ENCODE data around the gene EPHB1.

EPHB1 gene

DNA sequence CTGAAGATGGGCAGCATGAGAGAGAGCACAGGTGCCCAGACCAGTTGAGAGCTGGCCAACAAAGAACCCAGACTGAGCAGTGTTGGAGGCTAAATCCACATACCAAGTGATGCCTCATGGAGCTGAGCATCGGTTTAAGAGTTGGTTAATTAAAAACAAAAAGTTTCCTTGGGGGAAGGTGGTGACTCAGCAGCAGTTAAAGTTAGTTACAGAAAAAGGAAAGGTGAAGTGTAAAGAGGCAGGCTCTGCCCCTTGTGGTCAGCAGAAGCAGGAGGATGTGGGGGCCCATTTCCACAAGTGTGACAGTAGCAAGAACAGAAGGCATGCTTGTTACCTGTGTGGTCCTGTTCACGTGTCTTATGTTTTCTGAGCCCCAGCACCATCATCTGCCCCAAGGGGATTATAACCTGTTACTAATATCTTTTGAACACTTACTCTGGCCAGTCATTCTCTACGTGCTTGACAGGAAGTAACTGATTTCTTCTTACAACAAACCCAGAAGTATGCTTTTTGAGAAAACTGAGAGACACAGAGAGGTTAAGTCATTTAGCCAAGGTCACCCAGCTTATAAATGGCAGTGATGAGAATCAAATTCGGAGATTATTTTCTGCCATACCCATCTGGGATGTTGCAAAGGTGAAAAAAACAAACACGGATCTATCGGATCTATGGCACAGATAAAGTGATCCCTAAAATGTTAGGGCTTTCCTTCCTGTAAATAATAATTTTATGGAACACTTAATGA is 91.0 kb downstream of the EPHB1 start:
- no peak for DNase-seq

- no peak for DNase-seq
Observed at GRCh38 chr3:134886991-134887390, 91.9 kb downstream of the EPHB1 start.

DNA sequence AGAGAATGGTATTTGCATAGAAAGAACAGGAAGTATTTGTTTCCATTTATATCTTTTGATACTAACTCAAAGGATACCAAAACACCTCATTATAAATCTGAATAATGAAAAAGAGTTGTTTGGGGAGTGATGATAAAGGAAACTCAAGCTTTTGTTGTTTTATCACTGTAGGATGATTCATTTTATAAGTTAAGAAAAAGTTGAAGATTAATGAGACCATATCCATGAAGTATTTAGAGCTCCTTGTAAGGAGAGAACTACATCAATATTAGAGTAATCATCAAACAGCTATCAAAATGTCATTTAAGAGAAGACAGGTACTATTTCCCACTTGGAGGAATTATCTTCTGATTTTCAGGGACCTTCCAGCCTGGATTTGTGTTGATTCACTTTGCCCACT is 92.5 kb downstream of the EPHB1 start:
- DNase-seq, result no peak

DNA sequence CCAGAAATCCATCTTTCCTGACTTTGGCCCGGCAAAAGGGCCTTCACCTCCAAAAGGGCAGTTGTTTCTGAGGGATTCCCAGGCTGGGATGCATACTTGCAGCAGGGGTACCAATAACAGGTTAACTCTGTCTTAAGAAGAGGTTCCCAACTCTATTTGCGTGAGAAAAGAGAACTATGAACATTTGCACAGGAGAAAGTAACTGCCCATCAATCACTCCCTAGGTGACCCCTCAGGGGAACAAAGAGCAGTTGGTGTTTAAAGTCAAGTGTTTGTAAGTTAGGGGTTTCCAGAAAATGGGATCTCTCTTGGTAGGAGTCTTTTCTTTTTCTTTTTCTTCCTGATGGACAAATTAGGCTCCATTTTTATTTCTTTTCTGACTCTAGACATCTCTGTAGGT is 97.3 kb downstream of the EPHB1 start:
- DNase-seq, result no peak

DNA sequence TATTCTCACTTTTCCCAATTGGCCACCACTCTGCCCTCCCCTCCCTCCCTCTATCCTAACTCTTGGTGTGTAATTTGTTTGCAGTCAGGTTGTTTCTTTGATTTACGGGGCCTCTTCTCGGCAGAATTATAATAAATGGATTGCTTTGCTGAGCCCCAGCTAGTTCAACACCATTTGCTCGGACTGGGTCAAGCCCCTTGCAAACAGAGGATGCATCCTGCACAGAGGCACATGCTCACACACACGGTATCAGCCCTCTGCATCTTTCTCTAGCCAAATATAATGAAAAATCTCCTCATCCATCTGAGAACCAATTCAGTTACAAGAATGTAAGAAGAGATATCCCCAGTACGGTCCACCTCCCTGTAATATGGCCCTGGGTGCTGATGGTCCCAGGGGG is 97.7 kb downstream of the EPHB1 start:
- no peak for DNase-seq

DNA sequence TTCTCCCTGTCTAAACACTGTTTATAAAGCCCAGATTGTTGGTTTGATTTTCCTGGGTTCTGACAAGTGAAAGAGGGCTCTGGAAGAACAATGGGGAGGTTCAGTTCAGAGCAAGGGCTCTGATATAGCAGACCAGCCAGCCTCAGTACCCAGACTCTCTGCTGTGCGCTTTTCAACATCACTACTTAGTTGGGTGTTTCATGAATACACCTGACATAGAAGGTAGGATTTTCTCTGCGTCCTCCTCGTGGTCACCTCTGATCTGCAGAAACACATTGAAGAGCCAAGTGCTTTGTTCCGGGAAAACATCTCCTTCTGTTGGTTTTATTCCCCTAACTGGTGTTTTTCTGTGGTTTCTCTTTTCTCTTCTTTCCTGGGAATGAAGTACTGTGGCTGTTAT is 99.5 kb downstream of the EPHB1 start:
- no peak for DNase-seq

- DNase-seq, result no peak
Observed at GRCh38 chr3:134895181-134895580, 100.1 kb downstream of the EPHB1 start.

GRCh38 chr3:134896141-134896540 is 101.1 kb downstream of the EPHB1 start:
- DNase-seq, result no peak

- no peak for DNase-seq
Observed at GRCh38 chr3:134896696-134897095, 101.6 kb downstream of the EPHB1 start.

- DNase-seq, result no peak
Observed at GRCh38 chr3:134897391-134898141, 102.5 kb downstream of the EPHB1 start.

DNA sequence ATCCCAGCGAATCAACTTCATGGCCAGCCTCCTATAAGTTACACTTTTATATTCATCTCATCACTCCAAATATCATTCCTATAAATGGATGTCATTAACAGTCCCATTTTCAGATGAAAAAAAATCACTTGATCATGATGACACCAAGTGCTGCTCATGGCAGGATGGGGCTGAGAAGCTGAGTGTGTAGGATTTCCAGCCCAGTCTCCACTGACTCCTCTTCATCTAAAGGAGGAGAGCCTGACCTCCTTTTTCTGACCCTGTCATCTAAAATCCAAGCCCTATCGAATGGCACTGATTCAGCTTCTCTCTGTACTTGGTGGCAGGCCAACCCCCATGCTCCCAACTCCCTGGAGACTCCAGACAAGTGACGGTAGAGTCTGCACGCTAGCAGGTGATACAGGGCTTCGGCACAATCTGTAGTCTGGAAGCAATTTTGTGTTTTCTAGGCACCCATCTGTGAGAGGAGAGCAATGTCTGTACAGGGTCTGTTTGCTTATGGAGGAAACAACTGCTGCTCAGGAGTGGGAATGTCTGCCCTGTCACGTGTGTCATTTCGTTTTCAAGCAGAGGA is 103.2 kb downstream of the EPHB1 start:
- no peak for DNase-seq

DNA sequence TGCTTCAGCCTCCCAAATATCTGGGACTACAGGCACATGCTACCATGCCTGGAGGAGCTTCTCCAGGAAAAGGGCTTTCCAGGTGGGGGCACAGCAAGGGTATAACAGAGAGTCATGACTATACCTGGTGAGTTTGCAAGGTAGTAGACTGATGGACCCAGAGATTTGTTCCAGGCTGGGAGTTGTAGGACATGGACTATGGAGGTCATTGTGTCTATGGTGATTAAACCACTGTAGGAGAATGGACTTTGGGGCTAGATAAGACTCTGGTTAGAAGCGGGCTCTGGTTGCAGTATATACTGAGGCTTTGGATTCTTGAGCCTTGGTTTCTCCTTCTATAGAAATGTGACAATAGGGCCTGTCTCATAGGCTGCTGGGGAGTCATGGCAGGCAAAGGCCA is 104.7 kb downstream of the EPHB1 start:
- no peak for DNase-seq

DNA sequence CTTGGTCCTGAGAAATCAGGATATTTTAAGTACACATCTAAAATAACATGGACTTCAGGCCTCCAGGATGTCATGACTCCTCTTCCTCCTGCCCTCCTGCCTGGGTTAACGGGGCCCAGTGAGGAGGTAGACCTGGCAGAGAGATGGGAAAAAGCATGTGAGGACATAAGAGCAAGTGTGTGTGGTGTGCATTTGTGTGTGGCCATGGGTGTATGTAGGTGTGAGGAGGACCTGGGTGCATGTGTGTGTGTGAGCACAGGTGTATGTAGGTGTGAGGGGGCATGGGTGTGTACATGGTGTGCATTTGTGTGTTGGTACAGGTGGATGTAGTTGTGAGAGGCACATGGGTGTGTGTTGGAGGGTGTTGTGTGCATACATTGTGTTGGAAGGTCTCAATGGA is 105.4 kb downstream of the EPHB1 start:
- DNase-seq, result no peak

DNA sequence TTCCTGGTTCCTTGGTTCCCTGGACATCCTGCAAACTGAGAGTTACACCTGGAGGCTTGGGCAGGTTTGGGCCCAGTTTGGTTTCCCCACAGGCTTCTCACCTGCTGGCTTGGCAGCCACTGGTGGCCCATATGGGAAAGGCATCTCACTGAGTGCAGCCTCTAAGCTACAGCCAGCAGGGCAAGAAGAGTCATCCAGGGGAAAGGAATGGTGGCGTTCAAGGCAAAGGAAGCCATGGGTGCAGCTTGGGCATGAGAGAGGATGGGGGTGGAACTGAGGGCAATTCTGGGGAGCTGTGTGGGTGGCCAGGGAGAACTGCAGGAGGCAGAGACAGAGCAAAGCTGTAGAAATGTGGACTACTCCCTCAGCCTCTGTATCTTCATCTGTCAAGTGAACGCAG is 106.4 kb downstream of the EPHB1 start:
- no peak for DNase-seq

DNA sequence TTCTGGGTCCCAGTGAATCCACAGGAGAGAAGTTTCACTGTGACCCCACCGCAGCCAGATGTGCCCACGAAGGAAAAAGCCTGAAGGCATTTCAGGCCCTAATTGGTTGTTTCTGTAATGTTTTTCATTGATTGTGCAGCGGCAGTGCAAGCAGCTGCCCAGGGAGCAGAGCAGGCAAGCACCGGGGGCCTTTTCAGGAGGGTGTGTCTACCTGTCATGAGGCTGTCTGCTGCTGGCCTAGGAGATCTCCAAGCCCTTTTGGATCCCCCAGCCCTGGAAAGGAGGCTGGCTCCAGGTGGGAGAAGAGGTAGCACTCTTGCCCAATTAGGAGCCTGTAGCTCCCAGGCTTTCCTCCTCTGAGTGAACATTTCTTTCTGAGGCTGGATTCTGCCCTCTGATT is 108.8 kb downstream of the EPHB1 start:
- DNase-seq, result no peak

- DNase-seq, result no peak
Observed at GRCh38 chr3:134904241-134904771, 109.2 kb downstream of the EPHB1 start.

- no peak for DNase-seq
Observed at GRCh38 chr3:134904776-134905646, 110.0 kb downstream of the EPHB1 start.

DNA sequence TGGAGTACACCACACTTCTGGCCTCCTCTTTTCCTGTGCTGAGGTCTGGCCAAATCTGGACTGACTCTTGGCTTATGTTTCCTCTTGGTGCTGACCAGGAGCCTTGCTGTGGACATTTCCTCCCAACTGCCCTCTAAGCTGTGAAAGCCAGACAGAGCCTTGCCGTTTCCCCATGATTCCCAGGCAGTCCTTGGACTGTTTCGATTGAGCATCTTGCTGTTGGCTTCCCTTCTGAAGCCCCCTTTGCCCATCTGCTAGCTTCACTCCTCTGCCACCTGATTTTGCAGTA is 110.5 kb downstream of the EPHB1 start:
- no peak for DNase-seq

DNA sequence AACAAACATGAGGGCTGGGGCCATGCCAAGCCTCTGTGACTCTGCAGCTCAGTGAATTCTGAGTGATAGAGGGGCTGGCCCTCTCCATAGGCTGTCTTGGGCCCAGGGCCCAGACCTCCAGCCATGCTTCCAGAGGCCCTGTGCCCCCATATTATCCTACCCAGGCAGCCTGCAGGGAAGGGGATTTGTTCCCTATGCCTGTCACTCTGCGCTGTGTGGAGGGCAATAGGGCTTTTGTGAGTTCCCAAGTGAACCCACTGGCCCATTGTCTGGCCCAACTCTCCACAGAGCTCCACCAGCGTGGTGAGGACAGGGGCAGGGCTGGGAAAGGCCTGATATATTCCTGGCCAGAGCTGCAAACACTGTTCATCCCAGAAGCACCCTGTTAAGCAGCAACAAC is 113.2 kb downstream of the EPHB1 start:
- no peak for DNase-seq

- no peak for DNase-seq
Observed at GRCh38 chr3:134910026-134910425, 115.0 kb downstream of the EPHB1 start.

GRCh38 chr3:134911586-134912548 is 116.8 kb downstream of the EPHB1 start:
- no peak for DNase-seq

All from activated T-cell treated with anti-CD3 and anti-CD28 coated beads for 4 hours (primary cell).